K562 (cell line): ENCODE measurements around the gene CHPF. TPM values are rescaled to one million over a fixed set of nuclear protein-coding genes. Genes with fewer than 3 reads are reported as not detected.

Experiments used
- ARID3A ChIP-seq: IDR thresholded peaks from 2 replicates; pipeline ENCODE4 v1.6.1; 2012; ENCODE audit warnings: low read depth, low read length, improper control_type of control experiment, borderline replicate concordance
- CREB5 ChIP-seq: fragments of 250-450 bp; sonication (Bioruptor Pico); IDR thresholded peaks from 2 replicates; pipeline ENCODE4 v1.5.0; 2020; ENCODE audit warnings: mild to moderate bottlenecking
- HDAC3 ChIP-seq: fragments of 450-650 bp; IDR thresholded peaks from 2 replicates; pipeline ENCODE4 v1.6.1; 2018; ENCODE audit warnings: borderline replicate concordance, mild to moderate bottlenecking, moderate library complexity; ENCODE audit not compliant: partially characterized antibody
- ID3 ChIP-seq, 2 experiments: fragments of 250-450 bp in 1 of 2; fragments of 450-650 bp in 1 of 2; sonication (Bioruptor Pico) in 1 of 2; IDR thresholded peaks; 2 replicates each; pipeline versions ENCODE4 v1.6.1 to v1.8.0; 2016 to 2021; ENCODE audit warnings: mild to moderate bottlenecking in 2 of 2, moderate library complexity in 2 of 2, missing compliant biosample characterization in 1 of 2, missing genetic modification characterization in 1 of 2
- KLF13 ChIP-seq: fragments of 450-650 bp; IDR thresholded peaks from 2 replicates; pipeline ENCODE4 v1.6.1; 2016; ENCODE audit warnings: missing genetic modification characterization, low read depth, mild to moderate bottlenecking, missing compliant biosample characterization, moderate library complexity, borderline replicate concordance
- MTA2 ChIP-seq: fragments of 450-650 bp; IDR thresholded peaks from 2 replicates; pipeline ENCODE4 v1.6.1; 2016; ENCODE audit warnings: low read depth
- MYBL2 ChIP-seq, 2 experiments: fragments of 450-650 bp in 1 of 2; sonication (generic) in 1 of 2; formaldehyde crosslinking in 1 of 2; IDR thresholded peaks; 2 replicates each; pipeline versions ENCODE4 v1.6.1 to v1.8.1; 2017 to 2022; ENCODE audit warnings: borderline replicate concordance in 1 of 2, inconsistent platforms in 1 of 2, low read depth in 1 of 2, mild to moderate bottlenecking in 1 of 2, missing genetic modification reagents in 1 of 2, moderate library complexity in 1 of 2
- NR1H2 ChIP-seq: sonication (generic); formaldehyde crosslinking; IDR thresholded peaks from 2 replicates; pipeline ENCODE4 v1.4.0; 2020; ENCODE audit warnings: mild to moderate bottlenecking, missing genetic modification reagents
- NRF1 ChIP-seq, 2 experiments: fragments of 450-650 bp; IDR thresholded peaks in 1 of 2; conservative IDR thresholded peaks in 1 of 2; 2 replicates each; pipeline ENCODE4 v1.6.1; 2014; ENCODE audit warnings: mild to moderate bottlenecking in 2 of 2
- RAD21 ChIP-seq, 2 experiments: fragments of 250-450 bp in 1 of 2; fragments of 450-650 bp in 1 of 2; sonication (Bioruptor Pico) in 1 of 2; formaldehyde crosslinking in 1 of 2; IDR thresholded peaks in 1 of 2; conservative IDR thresholded peaks in 1 of 2; 2 replicates each; pipeline versions ENCODE4 v1.4.0 to v1.8.0; 2020 to 2022; ENCODE audit warnings: mild to moderate bottlenecking in 2 of 2, moderate library complexity in 1 of 2
- RHOXF2B ChIP-seq: fragments of 250-450 bp; sonication (Bioruptor Pico); conservative IDR thresholded peaks from 2 replicates; pipeline ENCODE4 v1.5.1; 2021
- SETDB1 ChIP-seq: IDR thresholded peaks from one replicate; pipeline ENCODE4 v1.6.1; 2012; ENCODE audit warnings: low read length, control low read depth, inconsistent platforms
- SFPQ ChIP-seq: fragments of 200-400 bp; formaldehyde crosslinking; IDR thresholded peaks from 2 replicates; pipeline ENCODE4 v1.6.1; 2017; ENCODE audit warnings: mild to moderate bottlenecking, low read depth, low read length, moderate library complexity
- SREBF2 ChIP-seq: sonication (generic); formaldehyde crosslinking; IDR thresholded peaks from 2 replicates; pipeline ENCODE4 v1.4.0; 2020; ENCODE audit warnings: mild to moderate bottlenecking, missing genetic modification reagents
- TCFL5 ChIP-seq: fragments of 250-450 bp; sonication (Bioruptor Pico); conservative IDR thresholded peaks from 2 replicates; pipeline ENCODE4 v1.6.1; 2021; ENCODE audit warnings: mild to moderate bottlenecking, moderate library complexity, matching md5 sums
- ZHX1 ChIP-seq: fragments of 150-350 bp; conservative IDR thresholded peaks from 2 replicates; pipeline ENCODE4 v1.6.1; 2014; ENCODE audit warnings: low read length
- ZNF143 ChIP-seq: sonication (generic); formaldehyde crosslinking; IDR thresholded peaks from 2 replicates; pipeline ENCODE4 v1.9.0; 2022; ENCODE audit warnings: mild to moderate bottlenecking, missing genetic modification reagents
- polyA plus RNA-seq, 8 experiments: library from polyadenylated mRNA; depleted of rRNA in 4 of 8; stranded (reverse) in 5 of 8; unstranded in 3 of 8; fragments of >200 nt; fragmentation: Nextera tagmentation in 2 of 8; fragmentation: Illumina TruSeq in 1 of 8; extraction: Ambion mirVana in 2 of 8; extraction: Trizol in 1 of 8; gene quantifications; 2 replicates each; pipeline versions ENCODE4 v1.2.1 to v1.2.3, GENCODE V29; 2011 to 2014; ENCODE audit warnings: inconsistent platforms in 1 of 8, missing spikeins in 1 of 8
- total RNA-seq, 7 experiments: library from RNA; depleted of rRNA in 6 of 7; stranded (reverse); fragments of >200 nt in 6 of 7; fragmentation: Illumina TruSeq in 2 of 7; extraction: Trizol in 2 of 7; gene quantifications; 2 replicates each; pipeline versions ENCODE4 v1.2.1 to v1.2.3, GENCODE V29; 2011 to 2021; ENCODE audit warnings: low replicate concordance in 1 of 7

CHPF gene
- total and polyA plus RNA-seq, 9 of the 15 experiments (the other 6 are each of a cell fraction or from before 2014, with no cell fraction given): 0.15 to 57.2 (median 7.9) TPM

- TF ChIP-seq CREB5 (CRISPR knock-in tag): no peak
- TF ChIP-seq RAD21 (CRISPR knock-in tag; conservative IDR thresholded peaks at IDR 0.05 in 1 of 2, IDR thresholded peaks at IDR 0.05 in 1 of 2): peak; percentile 49 to 61
- no peak for TF ChIP-seq RHOXF2B (CRISPR knock-in tag)
- no peak for TF ChIP-seq NR1H2 (CRISPR knock-in tag)
- peak; percentile 92 for TF ChIP-seq HDAC3
- no peak for TF ChIP-seq ZHX1
- TF ChIP-seq MYBL2 (IDR thresholded peaks at IDR 0.05; ENCODE audit: low read depth): no peak
- no peak for TF ChIP-seq MYBL2 (CRISPR knock-in tag; IDR thresholded peaks at IDR 0.05; ENCODE audit: borderline replicate concordance)
- no peak for TF ChIP-seq SREBF2
- TF ChIP-seq KLF13 (tag): no peak
- peak; percentile 50; the same call in 1 of the 2 replicates for TF ChIP-seq ARID3A
- TF ChIP-seq ID3 (CRISPR knock-in tag; IDR thresholded peaks at IDR 0.05): no peak
- no peak for TF ChIP-seq ID3 (tag; IDR thresholded peaks at IDR 0.05)
- TF ChIP-seq ZNF143 (CRISPR knock-in tag): no peak
- no peak for TF ChIP-seq TCFL5 (CRISPR knock-in tag)
- no peak for TF ChIP-seq SETDB1
- 0 out of 4 replicates have a peak, but pooled peaks of 1 of the 2 experiments have one; percentile 10 for TF ChIP-seq NRF1 (conservative IDR thresholded peaks at IDR 0.05 in 1 of 2, IDR thresholded peaks at IDR 0.05 in 1 of 2)
- TF ChIP-seq SFPQ: no peak
- peak; percentile 97 for TF ChIP-seq MTA2
Measured at GRCh38 chr2:219509780-219510511, 33.7 kb downstream of the CHPF start (continued).
